Activated T-cell treated with anti-CD3 and anti-CD28 coated beads for 1 hour (primary cell): ENCODE measurements around the gene OR5M3.

ENCODE experiments used
- DNase-seq: peaks from one replicate; pipeline ENCODE4 v3.0.0-alpha.2; 2020; ENCODE audit warnings: low read depth

Gene OR5M3

DNA sequence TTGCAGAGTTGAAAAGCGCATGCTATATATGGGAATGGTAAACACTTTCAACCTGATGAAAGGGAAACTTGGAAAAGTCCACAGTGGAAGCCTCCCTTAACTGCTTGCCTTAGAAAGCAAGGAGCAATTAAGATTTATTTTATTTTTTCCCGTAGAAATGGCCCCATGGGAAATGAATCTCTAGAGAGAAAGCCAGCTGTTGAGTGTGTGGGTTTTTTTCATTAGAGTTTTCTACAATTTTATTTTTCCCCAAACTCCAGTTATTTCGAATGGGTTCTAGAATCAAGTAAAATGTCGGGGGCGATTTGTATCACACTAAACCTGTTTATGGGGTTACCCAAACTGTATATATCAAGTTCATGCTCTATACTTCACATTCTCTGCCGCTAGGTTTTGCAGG, at the start of gene OR5M3:
OR5M3 (minus strand) TSS at position 101 of the 400 bp plus-strand sequence. CDS start 2,855 bp downstream, outside the sequence.
- no peak for DNase-seq

DNA sequence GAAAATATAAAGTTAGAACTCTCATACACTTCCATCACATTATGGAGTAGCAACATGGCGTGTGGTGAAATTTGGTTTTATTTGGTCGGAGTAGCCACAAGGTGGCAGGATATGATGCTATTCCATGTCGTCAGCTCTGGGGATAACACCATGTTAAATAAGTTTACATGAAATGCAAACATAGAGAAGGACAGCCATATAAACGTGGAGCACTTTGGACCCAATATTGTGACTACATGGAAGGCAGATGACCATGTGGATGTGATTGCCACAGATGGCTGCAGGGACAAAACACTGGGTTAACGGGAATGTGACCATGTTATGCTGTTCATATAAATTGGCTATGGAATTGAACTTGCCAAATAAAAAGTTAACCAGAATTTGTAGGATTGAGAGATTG, 48.9 kb upstream of the OR5M3 start:
- no peak for DNase-seq

DNA sequence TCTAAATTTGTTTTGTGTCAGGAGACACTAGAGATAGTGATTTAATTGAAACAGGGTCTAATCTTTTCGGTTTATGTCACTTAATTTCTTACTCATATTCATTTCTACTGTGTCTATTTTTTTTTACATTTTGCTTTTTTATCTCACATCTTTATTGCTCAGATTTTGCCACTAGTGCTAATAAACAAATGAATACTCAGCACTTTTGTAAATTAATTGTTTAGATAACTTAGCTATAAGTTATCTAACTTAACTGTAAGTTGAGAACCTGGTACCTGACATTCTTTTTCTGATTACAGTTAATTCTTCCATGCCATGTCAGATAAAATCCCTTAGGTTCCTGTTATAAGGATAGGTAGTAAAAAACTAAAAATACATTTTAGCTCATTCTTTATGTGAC, 40.1 kb upstream of the OR5M3 start:
- no peak for DNase-seq

DNA sequence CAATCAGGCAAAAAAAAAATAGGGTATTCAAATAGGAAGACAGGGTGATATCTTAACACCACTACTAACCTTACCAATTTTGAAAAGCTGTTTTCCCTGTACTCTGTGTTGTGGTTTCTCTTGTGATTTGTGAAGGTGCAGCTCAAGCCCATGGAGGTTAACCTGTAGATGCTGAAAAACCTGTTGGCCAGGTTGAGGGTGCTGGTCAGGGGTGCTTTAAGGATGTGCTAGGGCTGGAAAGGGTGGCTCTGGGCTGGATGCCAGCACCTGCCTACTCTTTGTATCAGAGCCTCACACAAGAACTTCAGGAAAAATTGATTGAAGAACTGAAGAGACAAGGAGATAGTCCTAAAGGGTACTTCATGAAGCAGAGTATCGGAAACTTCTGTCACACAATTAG, 36.3 kb upstream of the OR5M3 start:
- no peak for DNase-seq

DNA sequence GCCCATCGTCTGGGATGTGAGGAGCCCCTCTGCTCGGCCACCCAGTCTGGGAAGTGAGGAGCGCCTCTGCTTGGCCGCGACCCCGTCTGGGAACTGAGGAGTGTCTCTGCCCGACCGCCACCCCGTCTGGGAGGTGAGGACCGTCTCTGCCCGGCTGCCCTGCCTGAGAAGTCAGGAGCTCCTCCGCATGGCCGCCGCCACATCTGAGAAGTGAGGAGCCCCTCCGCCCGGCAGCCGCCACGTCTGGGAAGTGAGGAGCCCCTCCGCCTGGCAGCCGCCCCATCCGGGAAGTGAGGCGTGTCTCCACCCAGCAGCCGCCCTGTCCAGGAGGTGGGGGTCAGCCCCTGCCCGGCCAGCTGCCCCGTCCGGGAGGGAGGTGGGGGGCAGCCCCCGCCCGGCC, 23.9 kb upstream of the OR5M3 start:
- no peak for DNase-seq

DNA sequence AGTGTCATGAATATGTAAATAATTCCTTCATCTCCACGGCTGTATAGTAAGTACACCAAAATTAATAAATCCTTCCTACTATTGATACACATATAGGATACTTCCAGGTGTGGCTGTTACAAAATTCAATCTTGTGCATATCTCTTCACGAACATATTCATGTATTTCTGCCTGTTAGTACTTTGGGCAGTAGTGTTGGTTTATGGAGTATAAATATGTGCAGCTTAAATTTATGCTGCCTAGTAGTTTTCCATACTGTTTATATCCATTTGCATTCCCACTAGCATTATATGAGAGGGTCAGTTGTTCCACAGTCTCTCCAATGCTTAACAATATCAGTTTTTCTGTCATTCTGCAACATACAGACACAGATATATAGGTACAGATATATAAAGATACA, 22.0 kb upstream of the OR5M3 start:
- no peak for DNase-seq

DNA sequence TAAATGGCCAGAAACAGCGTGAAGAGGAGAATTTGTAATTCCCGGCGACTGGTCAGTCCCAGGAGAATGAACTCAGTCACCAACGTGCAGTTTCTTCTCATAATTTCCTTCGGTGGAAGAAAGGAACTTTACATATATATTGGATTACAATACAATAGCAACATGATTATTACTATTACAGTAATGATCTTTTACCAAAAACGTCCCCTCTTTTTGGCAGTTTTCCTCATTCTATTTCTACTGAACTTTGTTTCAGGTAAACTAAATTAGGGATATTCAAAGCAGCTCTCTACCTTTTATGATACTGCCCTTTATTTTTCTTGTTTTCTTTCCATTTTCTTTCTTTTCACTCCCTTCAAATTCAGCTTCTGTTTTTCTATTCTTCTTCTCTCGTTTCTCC, 18.1 kb upstream of the OR5M3 start, which contains the start of gene OR5M8:
OR5M8 (minus strand) TSS at position 101 of the 400 bp plus-strand sequence; CDS start at position 101, 0 bp downstream.
- DNase-seq, result no peak

DNA sequence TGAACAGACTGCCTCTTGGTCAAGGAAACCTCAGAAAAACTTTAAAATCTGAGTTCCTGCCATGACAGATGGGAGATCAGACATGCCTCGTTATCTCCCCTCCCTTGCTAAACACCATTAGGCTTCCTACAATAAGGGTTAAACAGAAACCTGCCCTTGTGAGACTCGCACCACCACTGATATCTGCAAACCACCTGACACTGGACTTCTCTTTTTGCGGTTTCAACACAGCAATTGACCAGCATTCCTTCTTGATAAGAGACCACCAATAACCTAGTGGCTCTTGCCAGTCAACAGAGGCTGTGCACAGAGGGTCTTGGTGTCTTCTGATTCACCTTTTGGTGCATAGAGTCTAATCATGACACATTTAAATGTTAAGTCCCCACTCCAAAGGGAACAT, 13.6 kb upstream of the OR5M3 start:
- DNase-seq, result no peak

DNA sequence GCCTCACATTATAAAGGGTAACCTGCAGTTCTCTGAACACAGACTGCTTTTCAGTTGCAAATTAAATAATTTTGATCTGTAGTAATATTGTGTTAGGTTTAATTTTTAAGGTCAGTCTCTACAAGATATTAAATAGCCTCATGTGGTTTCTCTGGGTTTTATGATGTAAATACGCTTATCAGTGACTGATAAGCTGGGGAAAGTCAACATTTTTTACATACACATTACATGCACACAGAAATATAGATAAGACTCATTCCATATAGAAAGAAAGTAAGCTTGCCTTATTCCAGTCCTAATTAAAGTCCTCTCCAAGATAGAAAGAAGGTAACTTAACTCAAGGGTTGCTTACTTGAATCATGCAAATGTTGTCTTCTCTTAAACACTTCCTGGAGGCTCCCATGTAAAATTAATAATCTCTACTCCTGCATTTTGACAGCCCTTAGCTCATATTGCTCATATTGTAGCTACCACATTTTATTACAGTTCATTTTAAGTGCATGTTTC, 1.6 kb upstream of the OR5M3 start:
- no peak for DNase-seq

DNA sequence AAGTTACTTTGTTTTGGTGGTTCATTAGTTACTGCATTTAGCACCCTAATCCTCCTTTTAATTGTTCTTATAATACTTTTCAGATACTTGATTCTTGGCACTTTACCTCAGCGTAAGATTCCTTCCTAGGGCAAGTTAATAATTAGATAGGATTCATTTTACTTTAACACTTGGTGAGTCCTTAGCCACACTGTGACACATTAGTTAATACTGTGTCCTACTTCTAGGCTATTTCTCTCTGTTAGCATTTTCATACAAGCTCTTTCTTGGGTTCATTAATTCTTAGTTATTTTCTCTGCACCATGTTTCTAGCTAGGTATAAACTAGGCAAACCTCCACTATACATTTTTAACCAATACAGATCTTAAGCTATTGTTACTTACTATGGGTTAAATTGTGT, 16.1 kb downstream of the OR5M3 start:
- DNase-seq, result no peak

DNA sequence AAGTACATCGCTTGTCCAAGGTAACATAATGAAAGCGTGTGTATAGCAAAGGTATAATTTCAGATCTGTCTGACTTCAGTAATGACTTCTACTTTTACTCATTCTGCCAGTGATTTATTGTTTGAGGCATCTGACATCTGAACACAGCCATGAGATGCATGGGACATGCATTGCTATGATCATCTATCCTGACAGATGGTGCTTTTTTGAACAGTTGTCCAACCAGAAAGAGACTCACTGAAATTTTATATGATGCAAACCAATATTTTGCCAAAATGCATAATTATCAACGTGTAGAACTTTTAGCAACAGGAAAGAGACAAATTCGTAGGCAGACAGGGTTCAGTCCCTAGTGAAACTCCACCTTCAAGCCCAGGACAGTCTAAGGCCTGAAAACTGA, 19.6 kb downstream of the OR5M3 start:
- no peak for DNase-seq
